ENCODE results near the gene LMNA. TPM values are rescaled to one million over a fixed set of nuclear protein-coding genes. Genes with fewer than 3 reads are reported as not detected.
"Not testable (repeated sequence)": the region's sequence is repeated elsewhere in the genome, so short reads cannot be mapped to it uniquely, and the experiment has no call there.

LMNA gene
- polyA plus RNA-seq, 12 donors, result 240 to 804 (median 293) TPM

- no peak for DNase-seq
Observed at GRCh38 chr1:156155756-156156510, 41.4 kb downstream of the LMNA start.

DNA sequence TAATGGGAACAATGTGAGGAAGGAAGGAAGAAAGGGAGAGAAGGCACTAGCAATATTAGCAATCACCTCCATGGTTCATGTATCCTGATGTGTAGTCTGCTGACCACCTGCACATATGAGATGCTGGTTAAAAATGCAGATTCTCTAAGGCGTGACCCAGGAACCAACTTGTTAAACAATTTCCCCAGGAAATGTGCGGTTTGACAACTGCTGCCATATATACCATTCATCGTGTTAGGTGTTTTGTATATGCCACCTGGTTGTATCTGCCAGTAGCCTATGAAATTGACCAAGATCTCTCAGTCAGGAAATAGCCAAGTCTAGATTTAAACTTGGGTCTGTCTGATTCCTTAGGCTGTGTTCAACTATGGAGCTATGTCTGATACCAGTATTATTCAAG lies 43.0 kb downstream of the LMNA start:
- DNase-seq, result no peak

DNA sequence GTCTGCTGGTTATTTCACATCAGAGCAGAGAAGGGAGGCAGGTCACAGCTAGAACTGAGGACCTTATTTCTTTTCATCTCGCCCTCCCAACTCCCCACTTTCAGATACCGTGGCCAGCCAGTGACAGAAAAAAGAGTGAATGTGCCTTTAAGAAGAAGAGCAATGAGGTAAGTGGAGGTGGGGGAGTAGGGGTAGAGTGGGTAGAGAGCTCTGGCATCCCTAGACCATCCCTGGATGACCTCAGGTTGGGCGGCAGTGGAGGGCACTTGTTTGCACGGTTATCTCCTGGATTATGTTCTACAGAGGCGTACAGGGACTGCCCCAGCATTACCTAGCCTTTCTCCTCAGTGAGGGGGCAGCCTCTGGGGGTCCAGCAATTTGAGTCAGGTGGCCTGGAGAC lies 43.5 kb downstream of the LMNA start:
- no peak for DNase-seq

DNA sequence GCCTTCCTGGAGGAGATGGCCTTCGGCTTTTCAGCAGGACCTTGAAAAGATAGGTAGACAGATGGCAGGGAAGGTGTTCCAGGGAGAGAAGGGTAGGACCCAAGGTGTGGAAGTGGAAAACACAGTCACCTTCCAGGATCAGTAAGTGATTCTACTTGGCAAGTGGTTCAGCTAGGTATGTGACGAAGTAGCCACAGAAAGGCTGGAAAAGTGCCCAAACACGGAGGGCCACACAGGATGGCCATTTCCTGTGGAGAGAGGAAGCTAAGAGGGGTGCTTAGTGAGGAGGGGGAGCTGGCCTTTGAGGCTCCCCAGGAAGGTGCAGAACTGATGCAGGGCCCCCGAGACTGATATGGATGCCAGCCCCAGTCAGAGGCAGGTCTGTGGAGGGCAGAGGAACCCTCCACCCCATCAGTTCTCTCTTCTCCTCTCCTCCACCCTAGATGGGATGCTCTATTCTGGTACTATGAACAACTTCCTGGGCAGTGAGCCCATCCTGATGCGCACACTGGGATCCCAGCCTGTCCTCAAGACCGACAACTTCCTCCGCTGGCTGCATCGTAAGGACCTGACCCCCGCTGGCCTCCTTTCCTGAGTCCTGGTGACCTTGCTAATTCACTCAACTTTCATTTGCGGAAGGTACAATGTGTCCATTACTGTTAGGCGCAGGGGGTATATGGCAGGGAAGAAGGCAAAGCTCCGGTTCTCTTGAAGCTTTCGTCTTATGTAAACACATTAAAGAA lies 45.7 kb downstream of the LMNA start:
- no peak for DNase-seq

GRCh38 chr1:156160743-156161171 lies 46.2 kb downstream of the LMNA start:
- DNase-seq, result peak; percentile 89

- DNase-seq, result no peak
Observed at GRCh38 chr1:156162430-156163037, 48.0 kb downstream of the LMNA start.

- DNase-seq, result no peak
Observed at GRCh38 chr1:156163712-156164111, 49.2 kb downstream of the LMNA start.

DNA sequence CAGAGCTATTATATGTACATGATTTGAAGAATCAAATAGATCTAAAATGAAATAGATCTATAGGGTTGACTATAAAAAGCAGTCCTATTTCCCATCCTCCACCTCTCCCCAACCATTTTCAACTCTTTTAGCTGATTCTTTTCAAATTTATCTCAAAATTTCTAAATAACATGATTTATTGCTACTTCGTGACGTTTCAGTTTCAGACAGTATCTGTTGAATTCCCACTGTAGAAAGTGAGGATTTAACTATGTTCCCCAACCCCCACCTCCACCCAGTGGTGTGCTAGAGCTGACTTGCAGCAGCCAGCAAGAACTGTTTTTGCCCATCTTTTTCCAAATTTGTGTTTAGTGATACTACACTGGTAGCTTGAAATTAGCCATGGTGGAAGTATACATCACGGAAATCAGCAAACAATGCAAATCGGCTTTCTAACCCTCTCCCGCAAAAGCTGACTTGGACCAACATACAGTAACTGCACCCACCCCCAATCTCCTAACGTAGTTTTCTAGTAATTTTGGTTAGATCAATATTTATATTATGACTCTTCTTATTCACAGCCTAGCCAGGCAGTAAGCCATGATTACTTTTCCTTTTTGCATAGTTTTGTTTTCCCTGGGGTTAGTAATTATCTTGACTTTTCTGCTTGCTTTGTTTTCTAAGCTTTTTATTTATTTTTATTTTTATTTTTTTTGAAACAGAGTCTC lies 49.8 kb downstream of the LMNA start:
- no peak for DNase-seq

DNA sequence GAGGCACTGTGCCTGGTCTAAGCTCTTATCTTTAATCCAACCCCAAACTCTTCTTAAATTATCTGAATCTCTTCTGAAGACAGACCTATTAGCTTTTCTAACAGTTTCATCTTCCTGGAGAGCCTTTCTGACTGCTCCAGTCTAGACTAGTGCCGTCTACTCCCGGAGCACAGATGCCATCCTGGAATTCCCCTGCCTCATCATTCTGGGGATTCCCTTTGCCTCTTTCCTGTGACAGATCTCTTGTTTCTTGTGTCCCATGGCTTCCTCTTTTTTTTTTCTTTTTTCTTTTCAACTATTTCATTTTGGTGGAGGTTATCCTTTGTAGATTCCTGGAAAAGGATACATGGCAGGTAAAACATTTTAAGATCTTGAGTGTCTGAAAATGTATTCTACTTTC lies 50.6 kb downstream of the LMNA start:
- DNase-seq, result no peak

DNA sequence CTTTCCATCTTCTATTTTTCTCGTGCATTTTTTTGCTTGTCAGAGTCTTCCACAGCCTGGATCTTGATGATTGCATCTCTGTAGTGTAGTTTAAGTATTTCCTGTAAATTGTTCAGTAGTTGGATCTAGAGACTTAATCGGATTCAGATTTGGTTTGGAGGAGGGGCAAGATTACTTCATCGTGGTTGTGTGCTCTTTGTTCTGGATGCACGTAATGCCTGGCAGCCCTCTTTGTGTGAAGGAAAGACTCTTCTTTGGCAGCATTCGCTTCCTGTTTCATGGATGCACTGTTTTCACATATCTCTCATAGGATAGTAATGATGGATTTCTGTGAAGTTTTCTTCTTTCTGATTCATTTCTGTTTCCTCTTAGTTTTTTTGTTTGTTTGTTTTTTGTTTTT lies 53.0 kb downstream of the LMNA start:
- DNase-seq, result no peak

DNA sequence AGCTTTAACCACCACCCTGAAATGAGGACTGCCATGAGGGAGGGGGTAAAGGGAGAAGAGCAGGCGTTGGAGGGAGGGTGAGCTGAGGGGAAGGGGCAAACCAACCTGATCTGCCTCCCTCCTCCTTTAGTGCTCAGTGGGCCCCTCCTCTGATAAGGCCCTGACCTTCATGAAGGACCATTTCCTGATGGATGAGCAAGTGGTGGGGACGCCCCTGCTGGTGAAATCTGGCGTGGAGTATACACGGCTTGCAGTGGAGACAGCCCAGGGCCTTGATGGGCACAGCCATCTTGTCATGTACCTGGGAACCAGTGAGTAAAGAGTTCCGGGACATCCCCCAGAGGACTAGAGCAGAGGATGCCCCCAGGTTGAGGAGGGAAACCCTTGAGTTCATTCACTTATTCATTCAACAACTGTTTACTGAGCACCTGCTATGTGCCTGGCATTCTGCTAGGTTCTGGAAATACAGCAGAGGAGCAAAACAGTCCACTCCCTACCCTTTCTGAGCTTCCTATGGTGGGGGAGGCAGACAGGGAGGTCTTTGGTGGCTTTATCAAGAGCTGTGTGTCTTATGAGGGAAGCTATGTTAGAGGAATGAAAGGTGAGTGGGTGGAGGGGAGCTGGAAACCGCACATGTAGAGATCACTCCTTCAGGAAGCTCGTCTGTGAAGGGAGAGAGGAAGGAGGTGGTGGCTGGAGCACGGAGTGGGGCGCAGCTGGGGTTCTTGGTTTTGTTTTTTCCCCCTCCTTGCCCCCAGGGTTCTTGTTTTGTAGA lies 58.4 kb downstream of the LMNA start:
- DNase-seq, result no peak

GRCh38 chr1:156176610-156177210 lies 62.2 kb downstream of the LMNA start:
- no peak for DNase-seq

DNA sequence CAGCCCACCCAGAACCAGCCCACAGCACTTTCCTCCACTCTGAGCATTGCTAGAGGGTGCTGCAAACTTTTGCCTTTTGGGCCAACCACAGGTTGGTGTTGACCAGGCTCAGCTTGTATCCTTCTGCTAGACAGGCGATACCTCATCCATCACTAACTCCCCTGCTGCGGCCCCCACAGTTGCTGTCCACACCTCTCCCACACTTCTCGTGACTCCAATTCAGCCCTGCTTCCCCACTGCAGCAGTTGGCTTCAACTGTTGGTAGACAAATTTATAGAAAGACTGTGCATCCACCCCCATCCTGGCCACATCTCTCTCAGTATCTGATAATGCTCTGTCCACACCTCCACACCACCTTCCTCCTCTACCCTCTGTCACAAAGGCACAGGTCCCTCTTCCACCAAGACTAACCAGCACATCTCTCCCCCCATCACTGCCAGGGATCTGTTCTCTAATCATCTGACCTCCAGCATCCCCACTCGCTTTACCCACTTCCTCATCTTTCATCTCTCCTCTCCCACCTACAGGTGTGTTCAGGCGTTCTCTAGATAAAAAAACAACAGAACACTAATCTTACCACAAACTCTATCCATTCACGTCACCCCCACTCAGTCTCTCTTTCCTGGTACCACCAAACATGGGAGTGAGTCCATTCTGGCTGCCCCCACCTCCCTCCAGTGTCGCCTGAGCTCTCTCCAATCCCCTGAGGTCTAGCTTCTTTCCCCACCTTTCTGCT lies 63.6 kb downstream of the LMNA start:
- DNase-seq, result no peak

- no peak for DNase-seq
Observed at GRCh38 chr1:156180471-156180870, 66.0 kb downstream of the LMNA start.

GRCh38 chr1:156181391-156181924 lies 66.9 kb downstream of the LMNA start:
- DNase-seq, result not testable (repeated sequence)

DNA sequence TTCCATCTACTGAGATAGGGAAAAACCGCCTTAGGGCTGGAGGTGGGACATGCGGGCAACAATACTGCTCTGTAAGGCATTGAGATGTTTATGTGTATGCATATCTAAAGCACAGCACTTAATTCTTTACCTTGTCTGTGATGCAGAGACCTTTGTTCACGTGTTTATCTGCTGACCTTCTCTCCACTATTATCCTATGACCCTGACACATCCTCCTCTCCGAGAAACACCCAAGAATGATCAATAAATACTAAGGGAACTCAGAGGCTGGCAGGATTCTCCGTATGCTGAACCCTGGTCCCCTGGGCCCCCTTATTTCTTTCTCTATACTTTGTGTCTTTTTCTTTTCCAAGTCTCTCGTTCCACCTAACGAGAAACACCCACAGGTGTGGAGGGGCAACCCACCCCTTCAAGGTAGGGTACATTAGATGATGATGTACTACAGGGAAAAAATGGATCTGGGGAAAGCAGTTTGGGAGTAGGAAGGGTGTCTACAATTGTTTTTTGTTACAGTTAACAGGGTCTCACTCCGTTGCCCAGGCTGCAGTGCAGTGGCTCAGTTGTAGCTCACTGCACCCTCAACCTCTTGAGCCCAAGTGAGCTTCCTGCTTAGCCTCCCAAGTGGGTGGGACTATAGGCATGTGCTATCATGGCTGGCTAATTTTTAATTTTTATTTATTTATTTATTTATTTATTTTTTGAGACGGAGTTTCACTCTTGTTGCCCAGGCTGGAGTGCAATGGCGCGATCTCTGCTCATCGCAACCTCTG lies 67.7 kb downstream of the LMNA start:
- not testable (repeated sequence) for DNase-seq

DNA sequence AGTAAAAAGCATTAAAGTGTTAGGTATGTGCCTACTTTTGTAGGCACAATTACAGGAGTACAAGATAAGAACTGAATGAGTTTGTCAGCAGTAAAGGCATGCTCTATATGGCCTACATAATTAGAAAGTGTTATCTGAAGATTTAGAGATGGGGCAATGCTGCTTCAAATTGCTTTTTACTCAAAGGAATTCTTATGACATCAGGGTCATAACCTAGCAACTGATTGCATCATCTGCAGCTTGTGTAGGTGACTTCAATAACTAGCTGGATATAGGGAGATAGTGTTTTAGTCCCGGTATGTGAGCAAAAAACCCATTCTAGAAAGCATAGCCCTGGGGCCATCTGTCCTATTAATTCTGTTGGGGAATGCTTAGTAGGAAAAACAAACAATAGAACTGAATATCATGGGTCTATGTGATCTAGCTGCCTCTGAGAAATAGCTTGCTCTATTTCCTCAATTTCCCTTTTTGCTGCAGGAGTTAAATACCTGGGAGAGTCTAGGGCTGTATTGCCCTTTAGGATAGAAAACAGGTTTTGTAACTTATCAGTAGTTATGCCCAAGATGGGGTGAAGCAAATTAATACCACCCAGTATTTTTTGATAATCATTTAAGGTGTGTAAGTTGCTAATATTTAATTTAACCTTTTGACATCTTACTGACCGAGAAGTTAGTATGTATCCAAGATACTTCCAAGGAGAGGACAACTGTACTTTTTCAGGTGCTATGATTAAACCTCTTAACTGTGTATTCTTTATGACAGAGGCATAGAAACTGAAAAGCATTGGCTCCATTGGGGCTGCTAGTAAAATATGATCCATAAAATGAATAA lies 72.1 kb downstream of the LMNA start:
- not testable (repeated sequence) for DNase-seq
